ENCODE results near the gene RXRA.

RXRA gene

GRCh38 chr9:134289241-134289875, 36.9 kb upstream of the RXRA start:
- Mint-ChIP-seq H3K4me1 (ENCODE audit: low read depth in 2 of 2) (peaks cover 2 to 3% of the 10 kb centered on the region in 2 donors), H3K36me3 (ENCODE audit: insufficient read depth) (no peaks in the 10 kb centered on the region), H3K4me3 (no peak overlapping the region), H3K9me3 (no peaks in the 10 kb centered on the region), H3K27me3 (peaks cover 23 to 41% of the 10 kb centered on the region in 2 donors), H3K27ac (no peak overlapping the region)
- ATAC-seq (replicated peaks) (no peak), DNase-seq (no peak)

- peaks cover 20 to 49% of the 10 kb centered on the region in 2 donors for H3K27me3 Mint-ChIP-seq
- H3K36me3 Mint-ChIP-seq (ENCODE audit: insufficient read depth) = no peaks in the 10 kb centered on the region
- no peak for DNase-seq
- no peak for ATAC-seq (replicated peaks)
- H3K27ac Mint-ChIP-seq = no peak overlapping the region
- no peak overlapping the region for H3K4me3 Mint-ChIP-seq
- no peaks in the 10 kb centered on the region for H3K9me3 Mint-ChIP-seq
- peaks cover 4 to 6% of the 10 kb centered on the region in 2 donors for H3K4me1 Mint-ChIP-seq (ENCODE audit: low read depth in 2 of 2)
These were observed 35.4 kb upstream of the RXRA start for GRCh38 chr9:134290603-134291451.

GRCh38 chr9:134291452-134291881, 34.8 kb upstream of the RXRA start:
- no peak overlapping the region for H3K4me3 Mint-ChIP-seq
- H3K9me3 Mint-ChIP-seq = no peaks in the 10 kb centered on the region
- no peak for ATAC-seq (replicated peaks)
- DNase-seq = no peak
- H3K27me3 Mint-ChIP-seq = peaks cover 26 to 54% of the 10 kb centered on the region in 2 donors
- peaks cover 8 to 11% of the 10 kb centered on the region in 2 donors for H3K4me1 Mint-ChIP-seq (ENCODE audit: low read depth in 2 of 2)
- H3K27ac Mint-ChIP-seq = no peak overlapping the region
- H3K36me3 Mint-ChIP-seq (ENCODE audit: insufficient read depth) = no peaks in the 10 kb centered on the region

GRCh38 chr9:134291961-134292871, 34.0 kb upstream of the RXRA start:
- Mint-ChIP-seq H3K27ac (no peak overlapping the region), H3K36me3 (ENCODE audit: insufficient read depth) (no peaks in the 10 kb centered on the region), H3K27me3 (peaks cover 21 to 47% of the 10 kb centered on the region in 2 donors), H3K4me3 (no peak overlapping the region), H3K4me1 (ENCODE audit: low read depth in 2 of 2) (peaks cover 8 to 11% of the 10 kb centered on the region in 2 donors), H3K9me3 (no peaks in the 10 kb centered on the region)
- no peak for DNase-seq
- ATAC-seq (replicated peaks) = no peak

- H3K27ac Mint-ChIP-seq = peak overlapping the region in 1 of 2 donors; percentile 20
- no peaks in the 10 kb centered on the region for H3K9me3 Mint-ChIP-seq
- H3K4me3 Mint-ChIP-seq = peak overlapping the region in 1 of 2 donors; percentile 42
- peaks cover 8 to 11% of the 10 kb centered on the region in 2 donors for H3K4me1 Mint-ChIP-seq (ENCODE audit: low read depth in 2 of 2)
- no peak for DNase-seq
- no peak for ATAC-seq (replicated peaks)
- no peaks in the 10 kb centered on the region for H3K36me3 Mint-ChIP-seq (ENCODE audit: insufficient read depth)
- H3K27me3 Mint-ChIP-seq = peaks cover 21 to 49% of the 10 kb centered on the region in 2 donors
These were observed 33.2 kb upstream of the RXRA start for GRCh38 chr9:134293031-134293521.

- H3K9me3 Mint-ChIP-seq = no peaks in the 10 kb centered on the region
- ATAC-seq (replicated peaks) (no peak), DNase-seq (no peak)
- H3K36me3 Mint-ChIP-seq (ENCODE audit: insufficient read depth) = no peaks in the 10 kb centered on the region
- H3K4me1 Mint-ChIP-seq (ENCODE audit: low read depth in 2 of 2) = peaks cover 8 to 11% of the 10 kb centered on the region in 2 donors
- peaks cover 21 to 46% of the 10 kb centered on the region in 2 donors for H3K27me3 Mint-ChIP-seq
- H3K27ac Mint-ChIP-seq = peak overlapping the region in 1 of 2 donors; percentile 20
- peak overlapping the region in 1 of 2 donors; percentile 42 for H3K4me3 Mint-ChIP-seq
These were observed 32.6 kb upstream of the RXRA start for GRCh38 chr9:134293611-134294152.

GRCh38 chr9:134294153-134295071, 31.8 kb upstream of the RXRA start:
- peaks cover 8 to 11% of the 10 kb centered on the region in 2 donors for H3K4me1 Mint-ChIP-seq (ENCODE audit: low read depth in 2 of 2)

GRCh38 chr9:134295101-134295745, 31.0 kb upstream of the RXRA start:
- Mint-ChIP-seq H3K36me3 (ENCODE audit: insufficient read depth) (no peaks in the 10 kb centered on the region), H3K9me3 (no peaks in the 10 kb centered on the region), H3K4me3 (no peak overlapping the region), H3K27ac (peak overlapping the region in 1 of 2 donors; percentile 77), H3K4me1 (ENCODE audit: low read depth in 2 of 2) (peaks cover 9 to 14% of the 10 kb centered on the region in 2 donors), H3K27me3 (peaks cover 21 to 35% of the 10 kb centered on the region in 2 donors)
- no peak for ATAC-seq (replicated peaks)
- no peak for DNase-seq

More at GRCh38 chr9:134294153-134295071, 31.8 kb upstream of the RXRA start:
- H3K27ac Mint-ChIP-seq = no peak overlapping the region
- no peak overlapping the region for H3K4me3 Mint-ChIP-seq
- peaks cover 21 to 43% of the 10 kb centered on the region in 2 donors for H3K27me3 Mint-ChIP-seq
- H3K36me3 Mint-ChIP-seq (ENCODE audit: insufficient read depth) = no peaks in the 10 kb centered on the region
- no peak for DNase-seq
- H3K9me3 Mint-ChIP-seq = no peaks in the 10 kb centered on the region
- ATAC-seq (replicated peaks) = no peak

- Mint-ChIP-seq H3K27me3 (peaks cover 21 to 35% of the 10 kb centered on the region in 2 donors), H3K36me3 (ENCODE audit: insufficient read depth) (no peaks in the 10 kb centered on the region), H3K27ac (peak overlapping the region in 1 of 2 donors; percentile 77), H3K9me3 (no peaks in the 10 kb centered on the region), H3K4me3 (peak overlapping the region in 1 of 2 donors; percentile 21), H3K4me1 (ENCODE audit: low read depth in 2 of 2) (peaks cover 15 to 20% of the 10 kb centered on the region in 2 donors)
- DNase-seq (no peak), ATAC-seq (replicated peaks) (no peak)
These were observed 30.5 kb upstream of the RXRA start for GRCh38 chr9:134295746-134296250.

GRCh38 chr9:134296301-134297082, 29.8 kb upstream of the RXRA start:
- peak overlapping the region in 1 of 2 donors; percentile 21 for H3K4me3 Mint-ChIP-seq
- H3K4me1 Mint-ChIP-seq (ENCODE audit: low read depth in 2 of 2) = peaks cover 22 to 24% of the 10 kb centered on the region in 2 donors

GRCh38 chr9:134297083-134297410, 29.2 kb upstream of the RXRA start:
- H3K27me3 Mint-ChIP-seq = peaks cover 21 to 35% of the 10 kb centered on the region in 2 donors
- H3K36me3 Mint-ChIP-seq (ENCODE audit: insufficient read depth) = no peaks in the 10 kb centered on the region
- no peak overlapping the region for H3K4me3 Mint-ChIP-seq
- DNase-seq (no peak), ATAC-seq (replicated peaks) (no peak)
- H3K4me1 Mint-ChIP-seq (ENCODE audit: low read depth in 2 of 2) = peaks cover 27 to 28% of the 10 kb centered on the region in 2 donors
- H3K9me3 Mint-ChIP-seq = no peaks in the 10 kb centered on the region
- H3K27ac Mint-ChIP-seq = no peak overlapping the region

More at GRCh38 chr9:134296301-134297082, 29.8 kb upstream of the RXRA start:
- Mint-ChIP-seq H3K27me3 (peaks cover 21 to 35% of the 10 kb centered on the region in 2 donors), H3K27ac (peak overlapping the region in 1 of 2 donors; percentile 77), H3K36me3 (ENCODE audit: insufficient read depth) (no peaks in the 10 kb centered on the region), H3K9me3 (no peaks in the 10 kb centered on the region)
- DNase-seq = no peak
- peak; percentile 65 for ATAC-seq (replicated peaks)
